CD14-positive monocyte (primary cell): ENCODE measurements around the gene ZAP70. TPM values are rescaled to one million over a fixed set of nuclear protein-coding genes. Genes with fewer than 3 reads are reported as not detected.

Source experiments
- DNase-seq, 3 donors: peaks; one replicate each; pipeline ENCODE4 v3.0.0-alpha.2; 2011 to 2022
- H2AFZ ChIP-seq: 2 replicates; pipeline ENCODE4 v1.6.0; 2012; ENCODE audit warnings: mild to moderate bottlenecking, low read depth, low read length, inconsistent platforms; ENCODE audit not compliant: insufficient read depth, poor library complexity, severe bottlenecking
- H3K27ac ChIP-seq, 2 donors: 1 replicate in 1 of 2; 2 replicates in 1 of 2; pipeline ENCODE4 v1.5.1; 2012 to 2013; ENCODE audit warnings: low read length in 2 of 2, control low read depth in 1 of 2, inconsistent platforms in 1 of 2, low read depth in 1 of 2, mild to moderate bottlenecking in 1 of 2
- H3K27me3 ChIP-seq, 2 donors: one replicate each; pipeline versions ENCODE4 v1.6.0 to v1.6.1; 2011 to 2013; ENCODE audit warnings: low read length in 2 of 2; ENCODE audit not compliant: control insufficient read depth in 2 of 2, insufficient read depth in 2 of 2
- H3K36me3 ChIP-seq, 2 donors: replicated peaks in 1 of 2; 1 replicate in 1 of 2; 2 replicates in 1 of 2; pipeline versions ENCODE4 v1.5.1 to v1.6.1; 2012 to 2013; ENCODE audit warnings: low read length in 2 of 2, control low read depth in 1 of 2, inconsistent platforms in 1 of 2, mild to moderate bottlenecking in 1 of 2; ENCODE audit not compliant: insufficient read depth in 2 of 2, control insufficient read depth in 1 of 2
- H3K4me1 ChIP-seq, 2 donors: 1 replicate in 1 of 2; 2 replicates in 1 of 2; pipeline versions ENCODE4 v1.5.1 to v1.6.1; 2012 to 2013; ENCODE audit warnings: low read length in 2 of 2, control low read depth in 1 of 2, inconsistent platforms in 1 of 2, mild to moderate bottlenecking in 1 of 2, moderate library complexity in 1 of 2; ENCODE audit not compliant: insufficient read depth in 2 of 2, control insufficient read depth in 1 of 2
- H3K4me2 ChIP-seq: replicated peaks from 2 replicates; pipeline ENCODE3; 2012; ENCODE audit warnings: low read length, moderate library complexity, mild to moderate bottlenecking; ENCODE audit not compliant: poor library complexity, severe bottlenecking; ENCODE audit errors: extremely low read depth
- H3K4me3 ChIP-seq, 3 experiments: fragments of 200-600 bp in 1 of 3; sonication (generic) in 1 of 3; replicated peaks in 1 of 3; 1 replicate in 2 of 3; 2 replicates in 1 of 3; pipeline ENCODE4 v1.5.1; 2011 to 2013; ENCODE audit warnings: low read length in 3 of 3, mild to moderate bottlenecking in 3 of 3, control low read depth in 2 of 3, low read depth in 2 of 3, inconsistent platforms in 1 of 3, moderate library complexity in 1 of 3
- H3K79me2 ChIP-seq: 2 replicates; pipeline ENCODE4 v1.6.0; 2012; ENCODE audit warnings: mild to moderate bottlenecking, control low read depth, inconsistent platforms, low read length, moderate library complexity; ENCODE audit not compliant: insufficient read depth
- H3K9ac ChIP-seq: 2 replicates; pipeline ENCODE4 v1.6.0; 2017; ENCODE audit warnings: low read length, mild to moderate bottlenecking; ENCODE audit not compliant: insufficient read depth, poor library complexity, severe bottlenecking
- H3K9me3 ChIP-seq, 2 donors: replicated peaks in 1 of 2; 1 replicate in 1 of 2; 2 replicates in 1 of 2; pipeline versions ENCODE4 v1.5.1 to v1.6.1; 2012 to 2013; ENCODE audit warnings: low read length in 2 of 2, control low read depth in 1 of 2; ENCODE audit not compliant: control insufficient read depth in 1 of 2, insufficient read depth in 1 of 2
- H4K20me1 ChIP-seq: 2 replicates; pipeline ENCODE4 v1.6.0; 2012; ENCODE audit warnings: mild to moderate bottlenecking, low read length, control low read depth, moderate library complexity; ENCODE audit not compliant: insufficient read depth
- H3K27ac Mint-ChIP-seq, 7 donors: one replicate each; pipeline ENCODE4 v1.8.0; 2020; ENCODE audit warnings: mild to moderate bottlenecking in 7 of 7, mixed read lengths in 7 of 7, moderate library complexity in 6 of 7, inconsistent platforms in 2 of 7
- H3K27me3 Mint-ChIP-seq, 3 donors: one replicate each; pipeline ENCODE4 v1.8.0; 2021 to 2022; ENCODE audit warnings: low read depth in 3 of 3, mild to moderate bottlenecking in 3 of 3, mixed read lengths in 3 of 3, moderate library complexity in 3 of 3, inconsistent platforms in 1 of 3
- H3K36me3 Mint-ChIP-seq, 2 donors: one replicate each; pipeline ENCODE4 v1.8.0; 2020; ENCODE audit warnings: mixed read lengths in 2 of 2, inconsistent platforms in 1 of 2, mild to moderate bottlenecking in 1 of 2
- H3K4me1 Mint-ChIP-seq: one replicate; pipeline ENCODE4 v1.8.0; 2020; ENCODE audit warnings: mild to moderate bottlenecking, mixed read lengths
- H3K4me3 Mint-ChIP-seq, 2 donors: one replicate each; pipeline ENCODE4 v1.8.0; 2020; ENCODE audit warnings: mild to moderate bottlenecking in 2 of 2, mixed read lengths in 2 of 2, moderate library complexity in 1 of 2
- H3K9me3 Mint-ChIP-seq, 7 donors: one replicate each; pipeline ENCODE4 v1.8.0; 2020 to 2022; ENCODE audit warnings: mixed read lengths in 7 of 7, mild to moderate bottlenecking in 6 of 7, moderate library complexity in 6 of 7, inconsistent platforms in 2 of 7
- CTCF ChIP-seq: fragments of 200-600 bp; IDR thresholded peaks from one replicate; pipeline ENCODE4 v1.8.0; 2022; ENCODE audit warnings: antibody characterized with exemption, mild to moderate bottlenecking
- WGBS: methylation state at CpG from one replicate; pipeline ENCODE4 v1.1.5; 2013; ENCODE audit warnings: missing lambda C conversion rate; ENCODE audit not compliant: insufficient coverage; 5-methylcytosine and 5-hydroxymethylcytosine counted together
- intact Hi-C, 2 donors: fragments of 100-400 bp; cut with micrococcal nuclease; formaldehyde crosslinking; loops; one replicate each; pipeline versions ENCODE4 v1.15.0 to v1.15.1; 2023
- polyA plus RNA-seq, 3 donors: library from polyadenylated mRNA; depleted of rRNA in 1 of 3; unstranded in 2 of 3; stranded (reverse) in 1 of 3; fragments of 300-500 nt in 2 of 3; fragments of >200 nt in 1 of 3; fragmentation: Illumina TruSeq in 2 of 3; gene quantifications; 1 replicate in 2 of 3; 2 replicates in 1 of 3; pipeline ENCODE4 v1.2.3, GENCODE V29; 2012 to 2021

The ZAP70 gene
- polyA plus RNA-seq, 3 donors = 0.30 to 0.69 (median 0.38) TPM

GRCh38 chr2:97733341-97734035, 20.1 kb downstream of the ZAP70 start:
- Histone ChIP-seq H3K27me3 (no peaks in the 10 kb centered on the region), H3K79me2 (no peaks in the 10 kb centered on the region), H3K4me3 (no peak overlapping the region), H4K20me1 (no peaks in the 10 kb centered on the region), H3K9me3 (peaks cover 0 to 11% of the 10 kb centered on the region in 2 donors), H3K36me3 (no peaks in the 10 kb centered on the region), H2AFZ (no peak overlapping the region), H3K27ac (no peak overlapping the region), H3K9ac (no peak overlapping the region), H3K4me2 (no peak overlapping the region), H3K4me1 (no peaks in the 10 kb centered on the region)
- intact Hi-C loops = no loop called here
- Mint-ChIP-seq H3K9me3 (peaks cover 0 to 18% (median 13%) of the 10 kb centered on the region in 7 donors), H3K4me1 (no peaks in the 10 kb centered on the region), H3K4me3 (no peak overlapping the region), H3K27ac (peak overlapping the region in 1 of 7 donors; percentile 48), H3K36me3 (no peaks in the 10 kb centered on the region), H3K27me3 (peaks cover 2 to 3% (median 2%) of the 10 kb centered on the region in 3 donors)
- 92% methylated on average over 15 of the region's 20 CpGs for WGBS
- no peak for TF ChIP-seq CTCF
- DNase-seq = no peak

GRCh38 chr2:97734061-97735051, 21.0 kb downstream of the ZAP70 start:
- no peaks in the 10 kb centered on the region for H3K4me1 Mint-ChIP-seq
- no peaks in the 10 kb centered on the region for H3K36me3 Mint-ChIP-seq
- WGBS = 97% methylated on average over 37 of the region's 44 CpGs
- H3K9ac ChIP-seq = no peak overlapping the region
- no peak overlapping the region for H3K4me3 Mint-ChIP-seq
- H4K20me1 ChIP-seq = no peaks in the 10 kb centered on the region
- no peak overlapping the region for H3K4me3 ChIP-seq
- no peak overlapping the region for H2AFZ ChIP-seq
- H3K27me3 Mint-ChIP-seq = peaks cover 1 to 4% (median 3%) of the 10 kb centered on the region in 3 donors
- no peak for DNase-seq
- no peaks in the 10 kb centered on the region for H3K27me3 ChIP-seq
- no peak overlapping the region for H3K4me2 ChIP-seq
- H3K9me3 ChIP-seq = peaks cover 0 to 11% of the 10 kb centered on the region in 2 donors
- no peaks in the 10 kb centered on the region for H3K79me2 ChIP-seq
- no peak for TF ChIP-seq CTCF
- H3K27ac Mint-ChIP-seq = peak overlapping the region in 1 of 7 donors; percentile 9
- H3K36me3 ChIP-seq = no peaks in the 10 kb centered on the region
- H3K27ac ChIP-seq = no peak overlapping the region
- no peaks in the 10 kb centered on the region for H3K4me1 ChIP-seq
- intact Hi-C loops = no loop called here
- peaks cover 0 to 19% (median 13%) of the 10 kb centered on the region in 7 donors for H3K9me3 Mint-ChIP-seq
